NB4 (cell line): ENCODE results near the gene MYZAP.

Source experiments
- DNase-seq: peaks from one replicate; pipeline ENCODE4 v3.0.0; 2010; ENCODE audit warnings: low read depth
- H3K4me3 ChIP-seq: one replicate; pipeline ENCODE4 v1.5.1; 2011; ENCODE audit warnings: mild to moderate bottlenecking, low read depth, low read length, moderate library complexity
- CTCF ChIP-seq: IDR thresholded peaks from one replicate; pipeline ENCODE4 v1.5.1; 2012; ENCODE audit warnings: low read depth, low read length
- MAX ChIP-seq: IDR thresholded peaks from 2 replicates; pipeline ENCODE4 v1.6.1; 2011; ENCODE audit warnings: low read depth, low read length
- MYC ChIP-seq: IDR thresholded peaks from 2 replicates; pipeline ENCODE4 v1.6.1; 2011; ENCODE audit warnings: low read depth, low read length
- POLR2A ChIP-seq: IDR thresholded peaks from 2 replicates; pipeline ENCODE4 v1.6.1; 2011; ENCODE audit warnings: mild to moderate bottlenecking; ENCODE audit not compliant: insufficient read length; ENCODE audit errors: extremely low read depth

Gene MYZAP

GRCh38 chr15:57665939-57666338 lies 74.2 kb downstream of the MYZAP start:
- DNase-seq, result no peak
- TF ChIP-seq MAX (no peak), MYC (no peak), CTCF (no peak), POLR2A (no peak)
- H3K4me3 ChIP-seq, result no peak overlapping the region

- H3K4me3 ChIP-seq, result no peak overlapping the region
- no peak for DNase-seq
- TF ChIP-seq MAX (no peak), CTCF (no peak), POLR2A (no peak), MYC (no peak)
Observed at GRCh38 chr15:57667171-57667849, 75.6 kb downstream of the MYZAP start.

- no peak for DNase-seq
- H3K4me3 ChIP-seq, result no peak overlapping the region
- no peak for TF ChIP-seq MYC
- TF ChIP-seq MAX, result no peak
Observed at GRCh38 chr15:57668016-57668415, 76.3 kb downstream of the MYZAP start.

GRCh38 chr15:57671636-57672035 lies 79.9 kb downstream of the MYZAP start:
- TF ChIP-seq CTCF (no peak), MYC (no peak), MAX (no peak), POLR2A (no peak)

GRCh38 chr15:57675481-57676181 lies 83.9 kb downstream of the MYZAP start:
- H3K4me3 ChIP-seq, result no peak overlapping the region
- DNase-seq, result no peak
- TF ChIP-seq MYC (no peak), MAX (no peak), POLR2A (no peak), CTCF (no peak)

More at GRCh38 chr15:57671636-57672035, 79.9 kb downstream of the MYZAP start:
- no peak for DNase-seq
- no peak overlapping the region for H3K4me3 ChIP-seq

GRCh38 chr15:57676585-57676984 lies 84.9 kb downstream of the MYZAP start:
- no peak for DNase-seq
- TF ChIP-seq MYC (no peak), POLR2A (no peak), CTCF (no peak)
- H3K4me3 ChIP-seq, result no peak overlapping the region
